Measurements from ENCODE around the gene CCL16.

Gene CCL16

GRCh38 chr17:35934760-35935159, 46.5 kb downstream of the CCL16 start:
- no peak for DNase-seq

DNA sequence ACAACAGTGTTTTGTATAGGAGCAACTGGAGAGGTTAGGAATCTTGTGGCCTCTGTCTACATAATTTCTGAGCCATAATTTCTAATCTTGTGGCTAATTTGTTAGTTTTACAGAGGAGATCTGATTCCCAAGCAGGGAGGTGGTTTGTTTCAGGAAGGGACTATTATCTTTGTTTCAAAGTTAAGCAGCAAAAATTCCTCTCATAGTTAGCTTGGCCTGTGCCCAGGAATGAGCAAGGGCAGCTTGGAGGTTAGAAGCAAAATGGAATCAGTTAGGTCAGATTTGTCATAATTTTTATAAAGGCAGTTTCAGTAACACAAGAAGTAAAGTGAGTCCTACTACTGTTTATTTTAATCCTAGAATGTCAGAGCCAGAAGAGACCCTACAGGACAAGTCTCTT, 48.7 kb downstream of the CCL16 start:
- DNase-seq = no peak

DNA sequence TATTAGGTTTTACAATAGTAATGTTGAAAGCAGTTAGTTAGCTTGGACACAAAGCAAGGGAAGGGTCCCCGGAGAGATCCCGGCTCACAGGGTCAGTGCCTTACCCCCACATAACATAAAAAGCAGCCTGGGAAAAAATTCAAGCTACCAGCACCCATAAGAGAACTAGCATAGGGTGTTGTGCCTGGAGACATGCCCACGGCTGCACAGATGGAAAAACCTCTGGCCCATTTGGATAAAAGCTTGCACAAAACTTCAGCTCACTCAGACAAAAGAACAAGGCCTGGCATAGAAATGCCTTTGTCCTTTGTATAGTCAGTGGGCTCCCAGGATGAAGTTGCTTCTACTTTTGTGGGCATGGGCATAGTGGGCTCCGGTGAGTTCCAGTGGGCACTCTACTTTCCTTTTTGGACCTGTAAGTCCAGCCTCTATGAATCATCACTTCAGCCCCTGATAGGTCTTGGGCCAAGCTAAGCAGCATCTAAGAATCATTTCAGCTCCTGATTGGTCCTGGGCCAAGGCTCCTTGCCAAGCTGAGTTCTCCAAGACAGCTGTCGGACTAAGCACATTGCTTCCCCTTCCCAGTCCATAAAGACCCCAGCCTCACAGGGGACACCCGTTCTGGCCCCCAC, 49.4 kb downstream of the CCL16 start:
- no peak for DNase-seq

GRCh38 chr17:35930211-35931065, 50.9 kb downstream of the CCL16 start, which contains the start of gene RDM1:
Gene RDM1 (minus strand): TSS chr17:35930773. CDS start chr17:35930727, 46 bp downstream.
- peak; percentile 68 to 75 for DNase-seq

DNA sequence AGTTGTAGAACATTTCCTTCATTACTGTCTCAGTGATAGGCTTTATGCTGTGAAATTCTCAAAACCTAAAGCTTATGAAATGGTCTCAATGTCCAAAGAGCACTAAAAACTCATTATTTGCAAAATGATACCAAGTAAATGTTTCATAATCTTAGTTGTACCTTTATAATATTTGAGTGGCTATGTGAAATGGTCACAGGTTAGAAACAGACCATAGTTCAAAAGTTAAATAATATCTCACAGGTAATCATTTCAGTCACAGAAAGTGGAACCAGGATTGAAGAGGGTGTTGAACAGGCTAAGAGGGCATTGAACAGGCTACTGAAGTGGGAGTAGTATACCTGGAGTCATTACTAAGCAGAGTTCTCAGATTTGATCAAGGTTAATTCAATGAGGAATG, 53.6 kb downstream of the CCL16 start:
- DNase-seq = no peak

All from inflammatory macrophage (primary cell).